ENCODE results near the gene RAN.
"Not testable (repeated sequence)": the region's sequence is repeated elsewhere in the genome, so short reads cannot be mapped to it uniquely, and the experiment has no call there.

Gene RAN

GRCh38 chr12:130878193-130879185 is 6.6 kb downstream of the RAN start:
- DNase-seq (ENCODE audit: low read depth): no peak

DNA sequence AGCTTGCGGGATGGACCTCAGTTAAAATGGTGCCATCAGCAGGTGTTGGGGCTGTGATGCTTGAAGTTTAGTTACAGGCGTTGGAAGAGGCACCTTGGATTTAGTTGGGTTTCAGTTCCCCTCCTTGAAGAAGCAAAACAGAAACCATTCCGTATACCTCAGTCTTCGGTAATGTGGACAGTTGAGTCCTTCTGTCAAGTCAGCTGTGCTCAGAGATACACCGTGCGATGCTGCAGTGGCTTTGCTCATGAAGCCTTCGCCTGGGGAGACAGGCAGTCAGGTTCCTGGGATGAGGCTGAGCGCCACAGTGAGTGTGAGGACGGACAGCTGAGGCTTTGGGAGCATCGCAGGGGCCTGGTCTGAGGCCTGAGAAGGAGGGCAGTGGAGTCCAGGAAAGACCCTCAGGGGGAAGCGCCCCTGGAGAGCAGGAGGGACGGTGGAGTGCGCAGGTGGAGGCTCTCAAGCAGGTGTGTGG is 7.4 kb downstream of the RAN start:
- DNase-seq (ENCODE audit: low read depth): no peak

GRCh38 chr12:130879781-130880389 is 8.0 kb downstream of the RAN start:
- no peak for DNase-seq (ENCODE audit: low read depth)

DNA sequence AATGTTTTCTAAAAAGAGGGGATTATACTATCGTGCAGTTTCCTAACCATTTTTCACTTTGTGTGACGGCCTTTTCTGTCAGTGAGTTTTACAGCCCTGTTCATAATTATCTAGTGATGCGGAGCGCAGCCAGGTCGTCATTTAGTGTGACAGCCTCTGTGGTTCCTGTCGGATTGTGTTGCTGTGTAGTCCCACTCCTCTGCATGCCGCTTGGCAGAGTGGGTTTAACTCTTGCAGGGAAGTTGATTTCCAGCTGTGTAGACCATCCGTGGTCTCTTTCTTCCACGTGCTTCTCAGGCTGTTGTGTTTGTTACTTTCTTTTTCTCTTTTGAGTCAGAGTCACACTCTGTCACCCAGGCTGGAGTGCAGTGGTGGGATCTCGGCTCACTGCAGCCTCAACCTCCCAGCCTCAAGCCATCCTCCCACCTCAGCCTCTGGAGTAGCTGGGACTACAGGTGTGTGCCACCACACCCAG is 8.6 kb downstream of the RAN start:
- DNase-seq (ENCODE audit: low read depth): no peak

GRCh38 chr12:130881046-130881445 is 9.2 kb downstream of the RAN start:
- no peak for DNase-seq (ENCODE audit: low read depth)

DNA sequence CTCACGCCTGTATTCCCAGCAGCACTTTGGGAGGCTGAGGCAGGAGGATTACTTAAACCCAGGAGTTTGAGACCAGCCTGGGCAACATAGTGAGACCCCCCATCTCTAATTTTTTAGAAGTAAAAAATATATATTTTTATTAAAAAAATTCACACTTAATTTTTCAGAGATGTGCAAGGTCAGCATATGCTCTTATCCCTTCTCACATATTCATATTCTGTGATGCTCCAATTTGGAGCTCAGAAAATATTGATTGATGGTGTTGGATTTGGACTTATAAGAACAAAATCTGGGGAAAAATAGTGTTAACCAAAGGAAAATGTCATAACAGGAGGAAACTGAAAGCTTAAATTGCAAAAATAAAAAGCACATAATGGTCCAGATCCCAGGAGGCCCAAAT is 9.7 kb downstream of the RAN start:
- no peak for DNase-seq (ENCODE audit: low read depth)

DNA sequence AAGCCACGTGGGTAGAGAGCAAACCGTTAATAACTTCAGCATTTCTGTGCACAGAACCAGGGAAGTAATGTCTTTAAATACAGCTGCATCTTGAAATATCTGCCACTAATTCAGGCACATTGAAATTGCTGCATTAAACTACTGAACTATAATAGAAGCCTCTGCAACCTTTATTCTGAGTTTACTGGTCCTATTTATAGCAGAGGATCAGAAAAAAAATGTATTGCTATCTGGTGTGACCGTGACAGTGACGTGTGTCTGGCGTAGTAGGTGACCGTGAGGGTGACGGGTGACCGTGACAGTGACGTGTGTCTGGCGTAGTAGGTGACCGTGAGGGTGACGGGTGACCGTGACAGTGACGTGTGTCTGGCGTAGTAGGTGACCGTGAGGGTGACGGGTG is 15.3 kb downstream of the RAN start:
- not testable (repeated sequence) for DNase-seq (ENCODE audit: low read depth)

GRCh38 chr12:130904064-130904463 is 32.2 kb downstream of the RAN start:
- no peak for DNase-seq (ENCODE audit: low read depth)

DNA sequence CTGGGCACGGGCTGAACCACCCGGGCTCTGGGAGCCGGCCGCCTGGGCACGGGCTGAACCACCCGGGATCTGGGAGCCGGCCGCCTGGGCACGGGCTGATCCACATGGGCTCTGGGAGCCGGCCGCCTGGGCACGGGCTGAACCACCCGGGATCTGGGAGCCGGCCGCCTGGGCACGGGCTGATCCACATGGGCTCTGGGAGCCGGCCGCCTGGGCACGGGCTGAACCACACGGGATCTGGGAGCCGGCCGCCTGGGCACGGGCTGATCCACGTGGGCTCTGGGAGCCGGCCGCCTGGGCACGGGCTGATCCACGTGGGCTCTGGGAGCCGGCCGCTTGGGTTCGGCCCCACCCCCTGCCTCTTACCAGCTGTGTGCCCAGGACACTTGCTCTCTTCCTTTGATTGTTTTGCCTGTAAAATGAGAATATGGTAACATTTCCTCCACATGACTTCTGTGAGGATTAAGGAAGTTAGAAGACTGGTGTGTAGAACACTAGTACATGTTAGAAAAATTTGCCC is 33.1 kb downstream of the RAN start:
- DNase-seq (ENCODE audit: low read depth): not testable (repeated sequence)

- no peak for DNase-seq (ENCODE audit: low read depth)
Measured at GRCh38 chr12:130909111-130909510, 37.2 kb downstream of the RAN start.

GRCh38 chr12:130911193-130911592 is 39.3 kb downstream of the RAN start:
- DNase-seq (ENCODE audit: low read depth): no peak

- DNase-seq (ENCODE audit: low read depth): no peak
Measured at GRCh38 chr12:130911933-130912332, 40.1 kb downstream of the RAN start.

GRCh38 chr12:130916241-130916911 is 44.5 kb downstream of the RAN start:
- DNase-seq (ENCODE audit: low read depth): no peak

- DNase-seq (ENCODE audit: low read depth): no peak
Measured at GRCh38 chr12:130917607-130918006, 45.7 kb downstream of the RAN start.

DNA sequence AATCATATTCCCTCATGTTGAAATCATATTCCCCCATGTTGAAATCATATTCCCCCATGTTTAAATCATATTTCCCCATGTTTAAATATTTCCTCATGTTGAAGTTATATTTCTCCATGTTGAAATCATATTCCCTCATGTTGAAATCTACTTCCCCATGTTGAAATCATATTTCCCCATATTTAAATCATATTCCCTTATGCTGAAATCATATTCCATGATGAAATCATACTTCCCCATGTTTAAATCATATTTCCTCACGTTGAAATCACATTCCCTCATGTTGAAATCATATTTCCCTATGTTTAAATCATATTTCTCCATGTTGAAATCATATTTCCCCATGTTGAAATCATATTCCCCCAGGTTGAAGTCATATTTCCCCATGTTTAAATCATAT is 47.2 kb downstream of the RAN start:
- no peak for DNase-seq (ENCODE audit: low read depth)

- DNase-seq (ENCODE audit: low read depth): no peak
Measured at GRCh38 chr12:130920119-130920703, 48.3 kb downstream of the RAN start.

GRCh38 chr12:130920723-130921381 is 49.0 kb downstream of the RAN start:
- no peak for DNase-seq (ENCODE audit: low read depth)

- no peak for DNase-seq (ENCODE audit: low read depth)
Measured at GRCh38 chr12:130922511-130922953, 50.7 kb downstream of the RAN start.

- DNase-seq (ENCODE audit: low read depth): no peak
Measured at GRCh38 chr12:130924966-130925665, 53.2 kb downstream of the RAN start.

DNA sequence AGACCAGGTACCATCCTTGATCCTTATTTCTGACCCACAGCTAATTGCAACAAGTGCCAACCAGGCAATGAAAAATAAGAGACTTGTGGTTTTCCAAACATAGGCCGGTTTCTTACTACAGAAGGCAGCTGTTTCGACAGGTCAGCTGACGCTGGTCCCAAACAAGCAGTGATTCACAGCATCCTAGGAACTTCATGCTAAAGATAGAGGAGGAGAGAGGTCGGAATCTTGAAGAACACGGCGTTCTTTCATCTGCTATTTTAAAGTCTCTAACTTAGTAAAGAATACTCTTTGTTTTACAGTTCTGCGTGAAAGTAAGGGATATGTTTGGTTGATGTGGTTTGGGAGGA is 53.8 kb downstream of the RAN start:
- no peak for DNase-seq (ENCODE audit: low read depth)

All from activated T-cell treated with anti-CD3 and anti-CD28 coated beads for 24 hours (primary cell).